IMR-90 (cell line): Measurements from ENCODE around the gene RBFA. TPM values are rescaled to one million over a fixed set of nuclear protein-coding genes. Genes with fewer than 3 reads are reported as not detected.

Source experiments
- ATAC-seq: fragments of 200-7000 bp; cut with Tn5 transposase; 2 replicates; pipeline ENCODE4 v1.9.1; 2020; ENCODE audit warnings: low read depth, mild to moderate bottlenecking, moderate library complexity
- BruUV-seq: library from RNA; stranded (reverse); fragments of 400-500 nt; replicated peaks from 2 replicates; lab custom pipeline; 2021; lab: Mats Ljungman, UMichigan
- CTCF ChIA-PET: fragments of 300-600 bp; formaldehyde crosslinking; extraction: SDS; loops from one replicate; lab custom pipeline; 2021; ENCODE audit warnings: antibody characterized with exemption; lab: Yijun Ruan, JAX
- POLR2A ChIA-PET: fragments of 300-600 bp; sonication (Branson Sonifier 250); formaldehyde crosslinking; loops from one replicate; lab custom pipeline; 2022; ENCODE audit warnings: antibody characterized with exemption; ENCODE audit not compliant: unreplicated experiment; lab: Charles Lee
- DNase-seq: peaks from one replicate; pipeline ENCODE4 v3.0.0; 2013
- H2AFZ ChIP-seq: replicated peaks from 2 replicates; pipeline ENCODE3; 2013; ENCODE audit warnings: low read length, mild to moderate bottlenecking; ENCODE audit not compliant: poor library complexity
- H2AK5ac ChIP-seq: 2 replicates; pipeline ENCODE4 v1.6.1; 2013; ENCODE audit warnings: low read depth, low read length, inconsistent platforms
- H2AK9ac ChIP-seq: replicated peaks from 2 replicates; pipeline ENCODE3; 2013; ENCODE audit warnings: mild to moderate bottlenecking, low read depth, low read length, moderate library complexity; ENCODE audit not compliant: poor library complexity
- H2BK120ac ChIP-seq: 2 replicates; pipeline ENCODE4 v1.6.1; 2013; ENCODE audit warnings: low read depth, low read length, inconsistent platforms
- H2BK15ac ChIP-seq: 3 replicates; pipeline ENCODE4 v1.6.1; 2013; ENCODE audit warnings: low read depth, low read length, inconsistent platforms
- H2BK20ac ChIP-seq: 2 replicates; pipeline ENCODE4 v1.6.1; 2013; ENCODE audit warnings: low read depth, mild to moderate bottlenecking, inconsistent platforms, low read length, moderate library complexity
- H2BK5ac ChIP-seq: 2 replicates; pipeline ENCODE4 v1.6.1; 2013; ENCODE audit warnings: mild to moderate bottlenecking, low read depth, low read length, inconsistent platforms; ENCODE audit not compliant: poor library complexity, severe bottlenecking
- H3K14ac ChIP-seq: replicated peaks from 2 replicates; pipeline ENCODE4 v1.6.1; 2013; ENCODE audit warnings: low read depth, low read length, inconsistent platforms
- H3K18ac ChIP-seq: 2 replicates; pipeline ENCODE4 v1.6.1; 2013; ENCODE audit warnings: low read depth, low read length, control low read depth
- H3K23ac ChIP-seq: 2 replicates; pipeline ENCODE4 v1.6.1; 2013; ENCODE audit warnings: low read depth, low read length, inconsistent platforms
- H3K27ac ChIP-seq: 2 replicates; pipeline ENCODE4 v1.5.1; 2013; ENCODE audit warnings: mild to moderate bottlenecking, control low read depth, low read length; ENCODE audit not compliant: insufficient read depth
- H3K27me3 ChIP-seq: 2 replicates; pipeline ENCODE4 v1.6.1; 2013; ENCODE audit warnings: low read length; ENCODE audit not compliant: control insufficient read depth, insufficient read depth
- H3K36me3 ChIP-seq: 2 replicates; pipeline ENCODE4 v1.6.1; 2013; ENCODE audit warnings: low read length, mixed read lengths; ENCODE audit not compliant: control insufficient read depth, insufficient read depth
- H3K4ac ChIP-seq: 2 replicates; pipeline ENCODE4 v1.6.1; 2013; ENCODE audit warnings: low read depth, low read length, inconsistent platforms
- H3K4me1 ChIP-seq: 2 replicates; pipeline ENCODE4 v1.6.1; 2013; ENCODE audit warnings: low read length, mixed read lengths; ENCODE audit not compliant: control insufficient read depth, insufficient read depth
- H3K4me2 ChIP-seq: 2 replicates; pipeline ENCODE4 v1.6.1; 2013; ENCODE audit warnings: low read depth, mild to moderate bottlenecking, control low read depth, low read length, moderate library complexity
- H3K4me3 ChIP-seq: 2 replicates; pipeline ENCODE4 v1.5.1; 2013; ENCODE audit warnings: low read depth, mild to moderate bottlenecking, control low read depth, low read length, moderate library complexity; ENCODE audit not compliant: insufficient read depth
- H3K56ac ChIP-seq: 2 replicates; pipeline ENCODE4 v1.6.1; 2013; ENCODE audit warnings: low read length, inconsistent platforms; ENCODE audit not compliant: insufficient read depth; ENCODE audit errors: extremely low read depth
- H3K79me1 ChIP-seq, 2 experiments: 2 replicates each; pipeline ENCODE4 v1.6.1; 2013; ENCODE audit warnings: low read length in 2 of 2, inconsistent platforms in 1 of 2, low read depth in 1 of 2
- H3K9ac ChIP-seq: 2 replicates; pipeline ENCODE4 v1.6.1; 2013; ENCODE audit warnings: low read depth, low read length, control low read depth
- H3K9me1 ChIP-seq: 2 replicates; pipeline ENCODE4 v1.6.1; 2013; ENCODE audit warnings: low read length, inconsistent platforms; ENCODE audit not compliant: insufficient read depth
- H3K9me3 ChIP-seq: 2 replicates; pipeline ENCODE4 v1.6.1; 2013; ENCODE audit warnings: low read length; ENCODE audit not compliant: control insufficient read depth, insufficient read depth
- H4K20me1 ChIP-seq: 2 replicates; pipeline ENCODE4 v1.6.1; 2013; ENCODE audit warnings: low read length, inconsistent platforms; ENCODE audit not compliant: insufficient read depth
- H4K5ac ChIP-seq: 2 replicates; pipeline ENCODE4 v1.6.1; 2013; ENCODE audit warnings: mild to moderate bottlenecking, low read depth, low read length, control low read depth
- H4K8ac ChIP-seq, 2 experiments: 2 replicates each; pipeline ENCODE4 v1.6.1; 2013; ENCODE audit warnings: low read depth in 2 of 2, low read length in 2 of 2, control low read depth in 1 of 2, inconsistent platforms in 1 of 2
- H4K91ac ChIP-seq: 2 replicates; pipeline ENCODE4 v1.6.1; 2013; ENCODE audit warnings: low read depth, low read length, inconsistent platforms; ENCODE audit not compliant: insufficient read depth
- BHLHE40 ChIP-seq: fragments of 150-350 bp; IDR thresholded peaks from 2 replicates; pipeline ENCODE4 v1.6.1; 2016; ENCODE audit warnings: mild to moderate bottlenecking, low read depth, low read length
- CEBPB ChIP-seq: IDR thresholded peaks from 2 replicates; pipeline ENCODE4 v1.6.1; 2012; ENCODE audit warnings: low read depth, low read length, improper control_type of control experiment
- CHD1 ChIP-seq: IDR thresholded peaks from 2 replicates; pipeline ENCODE4 v1.6.1; 2012; ENCODE audit warnings: low read depth, low read length, improper control_type of control experiment
- FOS ChIP-seq: fragments of 150-350 bp; IDR thresholded peaks from 2 replicates; pipeline ENCODE4 v1.6.1; 2016; ENCODE audit warnings: low read depth, low read length
- MAFK ChIP-seq: IDR thresholded peaks from 2 replicates; pipeline ENCODE4 v1.6.1; 2012; ENCODE audit warnings: low read depth, low read length, improper control_type of control experiment
- POLR2A ChIP-seq: IDR thresholded peaks from 2 replicates; pipeline ENCODE4 v1.6.1; 2012; ENCODE audit warnings: mild to moderate bottlenecking, low read depth, low read length
- RAD21 ChIP-seq: IDR thresholded peaks from 2 replicates; pipeline ENCODE4 v1.6.1; 2012; ENCODE audit warnings: low read length, improper control_type of control experiment
- RCOR1 ChIP-seq: IDR thresholded peaks from 2 replicates; pipeline ENCODE4 v1.6.1; 2012; ENCODE audit warnings: mild to moderate bottlenecking, low read length, improper control_type of control experiment; ENCODE audit not compliant: insufficient replicate concordance
- SMC3 ChIP-seq: fragments of 150-350 bp; IDR thresholded peaks from 2 replicates; pipeline ENCODE4 v1.6.1; 2016; ENCODE audit warnings: low read depth, mild to moderate bottlenecking, antibody characterized with exemption, low read length, moderate library complexity
- WGBS, 2 experiments: methylation state at CpG; one replicate each; pipeline versions ENCODE4 v1.1.5 to v1.1.7; 2013; ENCODE audit warnings: missing lambda C conversion rate in 2 of 2; ENCODE audit not compliant: insufficient read length in 1 of 2; ENCODE audit errors: extremely low coverage in 2 of 2; 5-methylcytosine and 5-hydroxymethylcytosine counted together
- dilution Hi-C: fragments of 300-500 bp; cut with HindIII; formaldehyde crosslinking; loops from one replicate; pipeline ENCODE4 v1.14.3; 2018; ENCODE audit warnings: low sequenced_read_pairs; ENCODE audit not compliant: unreplicated experiment
- in situ Hi-C: fragments of 300-500 bp; cut with MboI; formaldehyde crosslinking; loops from 3 replicates; pipeline ENCODE4 v1.14.3; 2019; ENCODE audit warnings: low sequenced_read_pairs, inconsistent platforms, mixed read lengths
- intact Hi-C: fragments of 100-400 bp; cut with micrococcal nuclease; formaldehyde crosslinking; loops from 2 replicates; pipeline ENCODE4 v1.10.0; 2022
- polyA plus RNA-seq, 3 experiments: library from polyadenylated mRNA; depleted of rRNA; stranded (reverse); fragments of >200 nt; gene quantifications; 2 replicates each; pipeline ENCODE4 v1.2.3, GENCODE V29; 2012; ENCODE audit warnings: low replicate concordance in 1 of 3
- total RNA-seq: library from RNA; depleted of rRNA; stranded (reverse); fragments of >200 nt; gene quantifications from 2 replicates; pipeline ENCODE4 v1.2.3, GENCODE V29; 2012
- TF ChIP-seq, protein P1 (sequence below): conservative IDR thresholded peaks from 2 replicates; pipeline ENCODE4 v1.5.1; 2012; ENCODE audit warnings: mild to moderate bottlenecking, low read depth, low read length, improper control_type of control experiment

The RBFA gene
- total and polyA plus RNA-seq, 2 of the 4 experiments (the other 2 are of a cell fraction) = 21.0 to 38.0 TPM

DNA sequence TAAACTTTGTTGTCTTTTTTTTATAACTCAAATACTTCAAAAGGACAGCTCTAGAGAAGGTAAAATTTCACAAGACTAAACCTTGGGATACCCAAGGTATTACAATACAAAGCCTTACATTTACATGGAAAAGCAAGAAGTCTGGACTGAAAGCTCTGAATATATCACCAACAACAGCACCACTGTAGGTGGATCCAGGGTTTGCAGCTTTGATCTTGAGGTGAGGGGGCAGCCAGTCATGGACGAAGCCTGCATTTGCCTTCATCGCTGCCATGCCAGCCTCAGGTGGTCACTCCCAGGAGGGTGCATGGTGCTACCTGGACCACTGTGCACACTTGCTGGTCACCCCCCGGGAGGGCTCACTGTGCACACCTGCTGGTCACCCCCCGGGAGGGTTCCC lies 36.6 kb downstream of the RBFA start:
- CTCF ChIA-PET = no interaction called here
- Histone ChIP-seq H4K8ac (no peak overlapping the region), H3K9me1 (no peaks in the 10 kb centered on the region), H3K36me3 (no peaks in the 10 kb centered on the region), H3K14ac (no peak overlapping the region), H3K27me3 (peaks cover 2% of the 10 kb centered on the region; the same call in 1 of the 2 replicates), H4K91ac (no peak overlapping the region), H3K9ac (no peak overlapping the region), H2AFZ (no peak overlapping the region), H3K4ac (no peak overlapping the region), H2BK20ac (no peak overlapping the region), H3K4me2 (no peak overlapping the region), H3K23ac (no peak overlapping the region), H2AK9ac (no peak overlapping the region), H4K5ac (no peak overlapping the region), H3K4me1 (no peaks in the 10 kb centered on the region), H3K79me1 (no peaks in the 10 kb centered on the region), H3K9me3 (no peaks in the 10 kb centered on the region), H2AK5ac (no peak overlapping the region), H2BK5ac (no peak overlapping the region), H2BK15ac (no peak overlapping the region), H3K18ac (no peak overlapping the region), H3K4me3 (no peak overlapping the region), H3K56ac (no peak overlapping the region), H4K20me1 (no peaks in the 10 kb centered on the region), H2BK120ac (no peak overlapping the region), H3K27ac (no peak overlapping the region)
- in situ Hi-C loops = no loop called here
- dilution Hi-C loops = no loop called here
- TF ChIP-seq RCOR1 (no peak), FOS (no peak), BHLHE40 (no peak), RAD21 (no peak), POLR2A (no peak), SMC3 (no peak), CHD1 (no peak), CEBPB (no peak), MAFK (no peak)
- TF ChIP-seq, protein P1, sequence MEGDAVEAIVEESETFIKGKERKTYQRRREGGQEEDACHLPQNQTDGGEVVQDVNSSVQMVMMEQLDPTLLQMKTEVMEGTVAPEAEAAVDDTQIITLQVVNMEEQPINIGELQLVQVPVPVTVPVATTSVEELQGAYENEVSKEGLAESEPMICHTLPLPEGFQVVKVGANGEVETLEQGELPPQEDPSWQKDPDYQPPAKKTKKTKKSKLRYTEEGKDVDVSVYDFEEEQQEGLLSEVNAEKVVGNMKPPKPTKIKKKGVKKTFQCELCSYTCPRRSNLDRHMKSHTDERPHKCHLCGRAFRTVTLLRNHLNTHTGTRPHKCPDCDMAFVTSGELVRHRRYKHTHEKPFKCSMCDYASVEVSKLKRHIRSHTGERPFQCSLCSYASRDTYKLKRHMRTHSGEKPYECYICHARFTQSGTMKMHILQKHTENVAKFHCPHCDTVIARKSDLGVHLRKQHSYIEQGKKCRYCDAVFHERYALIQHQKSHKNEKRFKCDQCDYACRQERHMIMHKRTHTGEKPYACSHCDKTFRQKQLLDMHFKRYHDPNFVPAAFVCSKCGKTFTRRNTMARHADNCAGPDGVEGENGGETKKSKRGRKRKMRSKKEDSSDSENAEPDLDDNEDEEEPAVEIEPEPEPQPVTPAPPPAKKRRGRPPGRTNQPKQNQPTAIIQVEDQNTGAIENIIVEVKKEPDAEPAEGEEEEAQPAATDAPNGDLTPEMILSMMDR = no peak
- DNase-seq (no peak), ATAC-seq (no peak)
- no TSS peak for BruUV-seq
- WGBS, 2 experiments = 92% methylated on average over 2 of the region's 4 CpGs; no CpG with 5 or more reads in 1 of the 2 experiments
- intact Hi-C loops = no loop called here
- POLR2A ChIA-PET = no interaction called here
